A673 (cell line): Measurements from ENCODE around the gene ASTN2. TPM values are rescaled to one million over a fixed set of nuclear protein-coding genes. Genes with fewer than 3 reads are reported as not detected.

Experiments used
- BruUV-seq: library from RNA; stranded (reverse); fragments of 400-500 nt; replicated peaks from 2 replicates; lab custom pipeline; 2021; lab: Mats Ljungman, UMichigan
- CTCF ChIA-PET: fragments of 300-600 bp; sonication (Branson Sonifier 250); formaldehyde crosslinking; loops from one replicate; lab custom pipeline; 2022; ENCODE audit warnings: antibody characterized with exemption; lab: Charles Lee
- POLR2A ChIA-PET: fragments of 300-600 bp; sonication (Branson Sonifier 250); formaldehyde crosslinking; loops from one replicate; lab custom pipeline; 2022; ENCODE audit warnings: antibody characterized with exemption; ENCODE audit not compliant: low non-redundant PET; lab: Charles Lee
- DNase-seq: peaks from one replicate; pipeline ENCODE4 v3.0.0-alpha.2; 2015; ENCODE audit warnings: low spot score
- H3K27ac ChIP-seq: fragments of 200-600 bp; sonication (generic); 2 replicates; pipeline ENCODE4 v1.5.1; 2016; ENCODE audit warnings: mixed run types, low read depth, mild to moderate bottlenecking, mixed read lengths, antibody characterized with exemption, low read length; ENCODE audit not compliant: poor library complexity, severe bottlenecking
- H3K27me3 ChIP-seq: fragments of 200-600 bp; sonication (generic); replicated peaks from 2 replicates; pipeline ENCODE4 v1.6.1; 2017; ENCODE audit warnings: mixed run types, low read depth, mild to moderate bottlenecking, mixed read lengths, antibody characterized with exemption, low read length; ENCODE audit not compliant: insufficient read depth, poor library complexity
- H3K36me3 ChIP-seq: fragments of 200-600 bp; sonication (generic); 2 replicates; pipeline ENCODE4 v1.6.1; 2016; ENCODE audit warnings: mixed run types, mild to moderate bottlenecking, mixed read lengths, antibody characterized with exemption, low read length; ENCODE audit not compliant: insufficient read depth, poor library complexity, severe bottlenecking
- H3K4me1 ChIP-seq: fragments of 200-600 bp; sonication (generic); 2 replicates; pipeline ENCODE4 v1.6.1; 2017; ENCODE audit warnings: mixed run types, mild to moderate bottlenecking, mixed read lengths, antibody characterized with exemption, low read length; ENCODE audit not compliant: insufficient read depth, poor library complexity, severe bottlenecking
- H3K4me3 ChIP-seq: fragments of 200-600 bp; sonication (generic); 2 replicates; pipeline ENCODE4 v1.5.1; 2016; ENCODE audit warnings: low read depth, mixed run types, mild to moderate bottlenecking, mixed read lengths, low read length; ENCODE audit not compliant: poor library complexity, severe bottlenecking
- H3K9me3 ChIP-seq: fragments of 200-600 bp; sonication (generic); 2 replicates; pipeline ENCODE4 v1.6.1; 2016; ENCODE audit warnings: mixed run types, low read depth, mild to moderate bottlenecking, mixed read lengths, antibody characterized with exemption, low read length; ENCODE audit not compliant: poor library complexity, severe bottlenecking
- CTCF ChIP-seq: fragments of 300-800, 200-600 bp; sonication (generic); conservative IDR thresholded peaks from 2 replicates; pipeline ENCODE4 v1.5.1; 2017; ENCODE audit warnings: low read depth, mild to moderate bottlenecking, antibody characterized with exemption, low read length, moderate library complexity, mixed read lengths
- EZH2 ChIP-seq: fragments of 200-600 bp; sonication (generic); IDR thresholded peaks from 2 replicates; pipeline ENCODE4 v1.6.1; 2017; ENCODE audit warnings: borderline replicate concordance, low read depth, mild to moderate bottlenecking, mixed read lengths, antibody characterized with exemption, low read length; ENCODE audit not compliant: poor library complexity, severe bottlenecking
- intact Hi-C: fragments of 100-400 bp; cut with micrococcal nuclease; formaldehyde crosslinking; loops from one replicate; pipeline ENCODE4 v1.10.0; 2022; ENCODE audit not compliant: unreplicated experiment
- total RNA-seq: library from RNA; stranded (reverse); gene quantifications from 2 replicates; pipeline ENCODE4 v1.2.3, GENCODE V29; 2021

ASTN2 gene
- total RNA-seq, 1 experiment from 2014 or later: 3.4 TPM

- Histone ChIP-seq H3K4me1 (no peaks in the 10 kb centered on the region), H3K27ac (no peak overlapping the region), H3K9me3 (no peaks in the 10 kb centered on the region), H3K27me3 (peaks cover 10% of the 10 kb centered on the region), H3K36me3 (no peaks in the 10 kb centered on the region), H3K4me3 (no peak overlapping the region)
- TF ChIP-seq EZH2 (no peak), CTCF (no peak)
- intact Hi-C loops: no loop called here
- ChIA-PET POLR2A (no interaction called here), CTCF (no interaction called here)
- no TSS peak for BruUV-seq
- no peak for DNase-seq
Observed at GRCh38 chr9:117265253-117265652, 149.6 kb downstream of the ASTN2 start.

- no peak for DNase-seq
- no TSS peak for BruUV-seq
- CTCF ChIA-PET: no interaction called here
- Histone ChIP-seq H3K27me3 (peaks cover under 1% of the 10 kb centered on the region), H3K27ac (no peak overlapping the region), H3K36me3 (no peaks in the 10 kb centered on the region), H3K4me1 (no peaks in the 10 kb centered on the region), H3K9me3 (no peaks in the 10 kb centered on the region), H3K4me3 (no peak overlapping the region)
- POLR2A ChIA-PET: interaction anchor here (0.7 kb wide), 1 partner anchor 264 kb away, joined by 3 read pairs; no protein-coding TSS in a partner anchor
- intact Hi-C loops: no loop called here
- TF ChIP-seq EZH2: no peak
- no peak for TF ChIP-seq CTCF
Observed at GRCh38 chr9:117258184-117258866, 156.5 kb downstream of the ASTN2 start.

- no peaks in the 10 kb centered on the region for H3K9me3 ChIP-seq
- DNase-seq: no peak
- no peaks in the 10 kb centered on the region for H3K4me1 ChIP-seq
- no TSS peak for BruUV-seq
- no peak overlapping the region for H3K27ac ChIP-seq
- intact Hi-C loops: no loop called here
- no peaks in the 10 kb centered on the region for H3K36me3 ChIP-seq
- no peak for TF ChIP-seq CTCF
- TF ChIP-seq EZH2: no peak
- CTCF ChIA-PET: no interaction called here
- no peaks in the 10 kb centered on the region for H3K27me3 ChIP-seq
- no peak overlapping the region for H3K4me3 ChIP-seq
- POLR2A ChIA-PET: no interaction called here
Observed at GRCh38 chr9:117253261-117253660, 161.6 kb downstream of the ASTN2 start.
